WTC11 (cell line): Measurements from ENCODE around the gene LMBRD1. TPM values are rescaled to one million over a fixed set of nuclear protein-coding genes. Genes with fewer than 3 reads are reported as not detected.
"Not testable (repeated sequence)": the region's sequence is repeated elsewhere in the genome, so short reads cannot be mapped to it uniquely, and the experiment has no call there.

Experiments used
- ATAC-seq: fragments of 200-7000 bp; cut with Tn5 transposase; 2 replicates; pipeline ENCODE4 v1.10.0; 2021; ENCODE audit warnings: mild to moderate bottlenecking, moderate library complexity
- CTCF ChIA-PET: fragments of 300-600 bp; sonication (Branson Sonifier 250); formaldehyde crosslinking; loops from one replicate; lab custom pipeline; 2021; ENCODE audit warnings: antibody characterized with exemption; lab: Charles Lee
- POLR2A ChIA-PET: fragments of 350-600 bp; sonication (Branson Sonifier 250); formaldehyde crosslinking; loops from one replicate; lab custom pipeline; 2021; ENCODE audit warnings: antibody characterized with exemption; lab: Charles Lee
- DNase-seq: peaks from one replicate; pipeline ENCODE4 v3.0.0; 2021; ENCODE audit warnings: low spot score
- H3K27ac Mint-ChIP-seq: 2 replicates; pipeline ENCODE4 v1.8.0; 2021; ENCODE audit warnings: mixed read lengths
- H3K27me3 Mint-ChIP-seq: 2 replicates; pipeline ENCODE4 v1.8.0; 2021; ENCODE audit warnings: low read depth, mild to moderate bottlenecking, moderate library complexity, mixed read lengths
- H3K36me3 Mint-ChIP-seq: 2 replicates; pipeline ENCODE4 v1.8.0; 2021; ENCODE audit warnings: mixed read lengths
- H3K4me1 Mint-ChIP-seq: 2 replicates; pipeline ENCODE4 v1.8.0; 2022; ENCODE audit warnings: mixed read lengths
- H3K4me3 Mint-ChIP-seq: 2 replicates; pipeline ENCODE4 v1.8.0; 2021; ENCODE audit warnings: mild to moderate bottlenecking, moderate library complexity, mixed read lengths
- H3K9me3 Mint-ChIP-seq: 2 replicates; pipeline ENCODE4 v1.8.0; 2021; ENCODE audit warnings: mixed read lengths
- ATF2 ChIP-seq: sonication (generic); formaldehyde crosslinking; IDR thresholded peaks from 2 replicates; pipeline ENCODE4 v1.8.1; 2022; ENCODE audit warnings: low read depth, missing genetic modification reagents, borderline replicate concordance
- ATF3 ChIP-seq: sonication (generic); formaldehyde crosslinking; conservative IDR thresholded peaks from 2 replicates; pipeline ENCODE4 v1.8.1; 2022; ENCODE audit warnings: mild to moderate bottlenecking, missing genetic modification reagents
- ATF6 ChIP-seq: sonication (generic); formaldehyde crosslinking; IDR thresholded peaks from 2 replicates; pipeline ENCODE4 v1.8.1; 2023; ENCODE audit warnings: mild to moderate bottlenecking, missing genetic modification reagents
- CBFB ChIP-seq: sonication (generic); formaldehyde crosslinking; IDR thresholded peaks from 2 replicates; pipeline ENCODE4 v1.8.1; 2022; ENCODE audit warnings: mild to moderate bottlenecking, low read depth, missing genetic modification reagents
- CDX4 ChIP-seq: fragments of 250-450 bp; sonication (Bioruptor Pico); IDR thresholded peaks from 2 replicates; pipeline ENCODE4 v1.9.0; 2021; ENCODE audit warnings: moderate library complexity, mild to moderate bottlenecking, inconsistent platforms, borderline replicate concordance
- ERG ChIP-seq: fragments of 250-450 bp; sonication (Bioruptor Pico); IDR thresholded peaks from 2 replicates; pipeline ENCODE4 v1.8.0; 2021; ENCODE audit warnings: mild to moderate bottlenecking
- NR1H2 ChIP-seq: sonication (generic); formaldehyde crosslinking; IDR thresholded peaks from 2 replicates; pipeline ENCODE4 v1.9.0; 2021; ENCODE audit warnings: mild to moderate bottlenecking, moderate library complexity, missing genetic modification reagents
- SP1 ChIP-seq: sonication (generic); formaldehyde crosslinking; conservative IDR thresholded peaks from 2 replicates; pipeline ENCODE4 v1.8.1; 2022; ENCODE audit warnings: missing genetic modification reagents
- ZNF121 ChIP-seq: sonication (generic); formaldehyde crosslinking; IDR thresholded peaks from 2 replicates; pipeline ENCODE4 v1.8.0; 2023; ENCODE audit warnings: missing genetic modification reagents
- ZNF416 ChIP-seq: fragments of 250-450 bp; sonication (Bioruptor Pico); IDR thresholded peaks from 2 replicates; pipeline ENCODE4 v1.9.0; 2021; ENCODE audit warnings: mild to moderate bottlenecking, inconsistent platforms
- ZNF671 ChIP-seq: fragments of 250-450 bp; sonication (Bioruptor Pico); IDR thresholded peaks from 2 replicates; pipeline ENCODE4 v1.8.0; 2021; ENCODE audit warnings: mild to moderate bottlenecking
- total RNA-seq: library from RNA; stranded (reverse); gene quantifications from 3 replicates; pipeline ENCODE4 v1.2.3, GENCODE V29; 2021

The LMBRD1 gene
- total RNA-seq, 1 experiment from 2014 or later, result 15.0 TPM

- no peak for TF ChIP-seq CBFB (CRISPR knock-in tag)
- no peak for TF ChIP-seq ZNF416 (CRISPR knock-in tag)
- TF ChIP-seq SP1, result no peak
These were observed 6.2 kb downstream of the LMBRD1 start (continued) for GRCh38 chr6:69790629-69791028.

GRCh38 chr6:69789578-69789977 lies 7.2 kb downstream of the LMBRD1 start:
- Mint-ChIP-seq H3K9me3 (no peaks in the 10 kb centered on the region), H3K27me3 (no peaks in the 10 kb centered on the region), H3K27ac (no peak overlapping the region), H3K36me3 (peaks cover 7% of the 10 kb centered on the region; the same call in 1 of the 2 replicates)
- DNase-seq, result no peak
- TF ChIP-seq CDX4 (CRISPR knock-in tag), result no peak
- no peak for TF ChIP-seq ZNF671
- TF ChIP-seq, all 79 proteins: peak for 0
- ChIA-PET CTCF (no interaction called here), POLR2A (no interaction called here)
- Mint-ChIP-seq H3K4me3 (no peak overlapping the region), H3K4me1 (peaks cover 20% of the 10 kb centered on the region)
- no peak for ATAC-seq

GRCh38 chr6:69787436-69787835 lies 9.4 kb downstream of the LMBRD1 start:
- DNase-seq, POLR2A ChIA-PET, H3K36me3 Mint-ChIP-seq, H3K9me3 Mint-ChIP-seq, ATAC-seq, H3K27me3 Mint-ChIP-seq, H3K27ac Mint-ChIP-seq, H3K4me3 Mint-ChIP-seq, CTCF ChIA-PET: not testable (repeated sequence)
- peaks cover 15% of the 10 kb centered on the region for H3K4me1 Mint-ChIP-seq

GRCh38 chr6:69785697-69786096 lies 11.1 kb downstream of the LMBRD1 start:
- no peaks in the 10 kb centered on the region for H3K9me3 Mint-ChIP-seq
- TF ChIP-seq ATF6, result no peak
- TF ChIP-seq ZNF121, result no peak
- TF ChIP-seq ERG (CRISPR knock-in tag), result no peak
- TF ChIP-seq NR1H2 (CRISPR knock-in tag), result no peak
- TF ChIP-seq ATF2, result no peak
- no peak for TF ChIP-seq ATF3 (CRISPR knock-in tag)
- POLR2A ChIA-PET, result no interaction called here
- no peak overlapping the region for H3K4me3 Mint-ChIP-seq
- DNase-seq, result no peak
- peaks cover 7% of the 10 kb centered on the region; the same call in 1 of the 2 replicates for H3K36me3 Mint-ChIP-seq
- H3K27ac Mint-ChIP-seq, result no peak overlapping the region
- H3K27me3 Mint-ChIP-seq, result no peaks in the 10 kb centered on the region
- CTCF ChIA-PET, result interaction anchor here (2.4 kb wide), 1 partner anchor 11 kb away, joined by 14 read pairs; the partner anchor contains the start of gene LMBRD1
- ATAC-seq, result no peak
- H3K4me1 Mint-ChIP-seq, result peaks cover 2% of the 10 kb centered on the region
